Hypothalamus (tissue), 51 donors: ENCODE results near the gene TMEM119.
"Not testable (repeated sequence)": the region's sequence is repeated elsewhere in the genome, so short reads cannot be mapped to it uniquely, and the experiment has no call there.

Source experiments
- DNase-seq, 51 donors: peaks; one replicate each; lab custom pipeline; 2025; lab: John Stamatoyannopoulos, UW

TMEM119 gene

GRCh38 chr12:108635201-108635996 lies 37.5 kb upstream of the TMEM119 start:
- DNase-seq, result no peak

- peak in 2 of 51 donors; percentile 15 to 30 for DNase-seq
These were observed 36.5 kb upstream of the TMEM119 start for GRCh38 chr12:108634341-108634751.

DNA sequence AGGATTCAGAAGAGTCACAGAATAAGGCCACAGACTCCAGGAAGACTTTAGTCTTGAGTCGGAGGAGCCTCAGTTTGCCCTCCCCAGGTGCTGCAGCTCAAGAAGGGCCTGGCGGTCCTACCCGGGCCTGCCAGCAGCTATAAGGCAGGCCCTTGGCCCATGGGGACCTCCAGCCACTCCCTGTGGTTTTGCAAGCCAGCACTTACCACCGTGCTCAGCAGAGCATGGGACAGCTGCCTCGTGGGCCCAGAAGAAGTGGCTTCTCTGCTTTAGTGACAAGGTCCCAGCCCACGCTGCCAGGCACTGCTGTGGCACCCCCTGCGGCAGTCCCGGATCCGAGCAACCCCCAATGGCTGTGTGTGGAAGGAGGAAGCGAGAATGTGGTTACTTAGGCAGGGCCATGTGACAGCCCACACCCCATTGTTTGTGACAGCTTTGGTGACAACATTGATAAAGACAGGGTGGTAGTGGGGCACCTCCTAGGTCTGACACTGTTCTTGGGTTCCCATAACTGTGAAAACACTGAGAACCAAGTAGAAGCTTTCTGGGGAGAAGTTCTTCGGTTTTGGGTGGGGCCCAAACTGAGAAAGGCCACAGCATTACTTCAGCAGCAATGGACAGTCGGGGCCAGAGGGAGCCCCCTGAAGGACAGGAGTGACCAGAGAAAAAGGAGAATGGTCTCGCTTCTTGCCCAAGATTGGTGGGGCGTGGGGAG lies 35.8 kb upstream of the TMEM119 start, which contains the start of gene SELPLG:
Gene SELPLG, minus strand, starts transcription at position 361 of the 715 bp plus-strand sequence. CDS start 9,587 bp downstream, outside the sequence.
- DNase-seq, result peak in 27 of 51 donors; percentile 15 to 70 (median 35)

- no peak for DNase-seq
These were observed 35.2 kb upstream of the TMEM119 start for GRCh38 chr12:108633081-108633533.

DNA sequence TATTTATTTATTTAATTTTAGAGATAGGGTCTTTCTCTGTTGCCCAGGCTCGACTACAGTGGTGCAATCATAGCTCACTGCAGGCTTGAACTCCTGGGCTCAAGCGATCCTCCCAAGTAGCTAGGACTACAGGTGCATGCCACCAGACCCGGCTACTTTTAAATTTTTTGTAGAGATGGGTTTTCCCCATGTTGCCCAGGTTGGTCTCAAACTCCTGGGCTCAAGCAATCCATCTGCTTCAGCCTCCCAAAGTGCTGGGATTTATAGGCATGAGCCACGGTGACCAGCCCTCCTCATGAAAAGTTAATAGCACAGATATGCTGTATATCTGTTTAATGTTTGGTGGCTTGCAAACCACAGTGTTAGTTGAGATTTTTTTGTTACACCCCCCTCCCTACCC lies 33.4 kb upstream of the TMEM119 start:
- not testable (repeated sequence) for DNase-seq

DNA sequence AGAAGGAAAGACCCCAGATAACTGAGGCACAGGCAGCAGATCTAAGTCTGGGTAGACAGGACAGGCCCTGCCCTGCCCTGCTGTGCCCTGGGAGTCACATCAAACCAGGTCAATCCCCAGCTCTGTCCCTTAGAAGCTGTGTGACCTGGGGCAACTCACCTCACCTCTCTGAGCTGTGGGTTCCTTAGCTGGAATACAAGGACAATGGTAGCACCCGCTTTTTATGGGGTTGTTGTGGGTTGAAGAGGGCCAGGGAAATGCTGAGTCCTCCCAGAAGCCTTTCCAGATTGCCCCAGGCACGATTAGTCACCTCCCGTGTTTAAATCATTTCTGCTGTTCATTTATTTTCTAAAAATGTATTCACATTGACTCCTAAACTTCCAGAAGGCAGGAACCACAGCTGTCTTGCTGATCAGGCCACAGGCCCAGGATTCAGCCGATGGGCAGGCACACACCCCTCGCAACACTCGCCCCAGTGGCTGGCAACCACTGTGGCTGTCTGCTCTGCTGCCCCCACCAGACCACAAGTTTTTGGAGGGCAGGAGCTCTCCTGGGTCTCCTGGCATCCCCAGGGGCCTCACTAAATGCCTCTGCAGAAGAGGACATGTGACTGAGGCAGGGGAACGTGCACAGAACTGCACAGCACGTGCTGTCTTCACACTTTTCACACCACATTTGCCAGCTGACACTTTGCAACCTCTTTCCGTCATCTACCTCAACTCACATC lies 32.8 kb upstream of the TMEM119 start:
- no peak for DNase-seq

DNA sequence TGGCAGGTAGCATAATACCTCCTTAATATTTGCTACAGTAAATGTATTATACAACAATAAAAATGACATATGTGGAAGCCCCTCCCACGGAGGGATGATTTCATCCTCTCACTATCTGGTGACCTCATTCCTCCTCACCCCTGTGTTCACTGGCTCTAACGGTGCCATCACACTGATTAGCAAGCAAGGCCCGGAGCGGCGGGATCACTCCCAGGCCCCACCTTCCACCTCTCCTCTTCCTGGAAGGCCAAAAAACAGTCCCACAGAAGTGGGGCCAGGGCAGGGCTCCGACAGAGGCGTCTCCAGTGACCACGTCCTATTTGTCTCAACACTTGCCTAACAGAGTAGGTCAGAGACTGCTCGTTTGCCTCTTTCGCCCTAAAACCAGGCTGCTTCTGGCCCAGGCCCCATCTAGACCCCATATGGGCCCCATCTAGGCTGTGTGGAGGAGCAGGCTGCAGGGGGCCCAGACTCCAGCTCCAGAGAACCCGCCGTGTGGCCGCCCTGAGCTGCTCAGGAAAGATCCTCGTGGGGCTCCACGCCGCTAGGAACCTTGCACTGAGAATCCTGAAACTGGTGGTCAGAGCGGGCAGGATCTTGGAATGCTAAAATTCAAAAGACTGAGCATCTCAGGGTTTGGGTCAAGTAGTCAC lies 32.1 kb upstream of the TMEM119 start:
- no peak for DNase-seq

- no peak for DNase-seq
These were observed 31.3 kb upstream of the TMEM119 start for GRCh38 chr12:108629151-108629550.

GRCh38 chr12:108627134-108627920 lies 29.4 kb upstream of the TMEM119 start:
- no peak for DNase-seq

DNA sequence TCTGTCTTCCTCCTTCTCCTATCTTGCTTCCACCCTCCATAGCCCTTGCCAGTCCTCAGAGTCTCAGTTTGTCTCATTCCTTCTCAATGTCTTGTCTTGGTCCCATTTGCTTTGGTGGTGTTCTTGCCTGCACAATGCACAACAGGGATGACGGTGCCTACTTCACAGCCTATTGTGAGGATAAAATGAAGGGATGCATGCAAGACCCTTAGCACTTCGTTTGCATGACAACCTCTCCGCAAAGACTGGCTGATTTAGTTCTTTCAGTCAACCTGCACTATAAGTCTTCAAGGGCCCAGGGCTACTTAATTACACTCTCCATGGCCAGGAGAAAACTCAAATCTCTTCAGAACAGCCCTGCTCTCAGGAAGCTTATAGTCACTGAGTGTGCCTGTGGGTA lies 27.3 kb upstream of the TMEM119 start:
- no peak for DNase-seq

GRCh38 chr12:108623577-108623976 lies 25.7 kb upstream of the TMEM119 start:
- no peak for DNase-seq

- no peak for DNase-seq
These were observed 25.1 kb upstream of the TMEM119 start for GRCh38 chr12:108622921-108623514.

DNA sequence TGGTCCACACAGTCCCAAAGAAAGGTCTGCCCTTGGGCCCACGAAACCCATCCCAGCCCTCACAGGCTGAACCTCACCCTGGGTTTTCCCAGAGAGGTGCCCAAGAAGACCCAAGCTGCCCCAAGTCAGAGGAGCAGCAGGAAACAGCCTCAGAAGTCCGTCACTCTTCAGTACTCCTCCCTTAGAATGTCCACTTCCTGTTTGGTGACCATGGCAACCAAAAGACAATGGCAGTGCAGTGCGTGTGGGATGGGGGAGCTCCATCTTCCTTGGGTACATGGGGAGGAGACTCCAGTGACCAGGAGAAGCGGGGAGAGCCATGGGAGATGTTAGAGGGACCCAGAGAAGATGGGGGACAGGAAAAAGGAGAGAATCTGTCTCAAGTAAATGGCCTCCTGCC lies 24.5 kb upstream of the TMEM119 start:
- DNase-seq, result no peak

- DNase-seq, result no peak
These were observed 23.3 kb upstream of the TMEM119 start for GRCh38 chr12:108621161-108621560.

DNA sequence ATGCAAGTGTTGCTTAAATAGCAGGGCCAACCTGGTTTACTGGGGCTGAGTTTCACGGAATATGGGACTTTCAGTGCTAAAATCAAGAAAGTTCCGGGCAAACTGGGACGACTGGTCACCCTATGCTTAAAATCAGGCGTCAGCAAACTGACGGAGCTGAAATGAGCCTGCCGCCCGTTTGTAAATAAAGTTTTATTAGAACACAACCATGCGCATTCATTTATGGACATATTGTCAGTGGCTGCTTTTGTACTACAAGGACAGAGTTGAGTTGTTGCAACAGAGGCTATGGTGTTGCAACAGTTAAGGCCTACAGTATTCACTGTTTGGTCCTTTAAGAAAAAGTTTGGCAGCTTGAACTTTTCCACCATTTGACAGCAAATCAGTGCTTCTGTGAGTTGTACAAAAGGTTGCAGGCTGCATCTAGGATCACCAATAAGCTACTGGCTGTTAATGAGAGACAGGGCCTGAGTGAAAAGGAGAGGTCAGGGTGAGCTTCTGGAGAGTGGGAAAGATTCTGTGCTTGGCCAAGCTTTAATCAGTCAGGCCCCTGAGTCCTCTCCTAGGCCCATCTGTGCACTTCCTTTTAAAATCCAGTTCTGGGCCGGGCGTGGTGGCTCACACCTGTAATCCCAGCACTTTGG lies 22.5 kb upstream of the TMEM119 start:
- DNase-seq, result no peak

DNA sequence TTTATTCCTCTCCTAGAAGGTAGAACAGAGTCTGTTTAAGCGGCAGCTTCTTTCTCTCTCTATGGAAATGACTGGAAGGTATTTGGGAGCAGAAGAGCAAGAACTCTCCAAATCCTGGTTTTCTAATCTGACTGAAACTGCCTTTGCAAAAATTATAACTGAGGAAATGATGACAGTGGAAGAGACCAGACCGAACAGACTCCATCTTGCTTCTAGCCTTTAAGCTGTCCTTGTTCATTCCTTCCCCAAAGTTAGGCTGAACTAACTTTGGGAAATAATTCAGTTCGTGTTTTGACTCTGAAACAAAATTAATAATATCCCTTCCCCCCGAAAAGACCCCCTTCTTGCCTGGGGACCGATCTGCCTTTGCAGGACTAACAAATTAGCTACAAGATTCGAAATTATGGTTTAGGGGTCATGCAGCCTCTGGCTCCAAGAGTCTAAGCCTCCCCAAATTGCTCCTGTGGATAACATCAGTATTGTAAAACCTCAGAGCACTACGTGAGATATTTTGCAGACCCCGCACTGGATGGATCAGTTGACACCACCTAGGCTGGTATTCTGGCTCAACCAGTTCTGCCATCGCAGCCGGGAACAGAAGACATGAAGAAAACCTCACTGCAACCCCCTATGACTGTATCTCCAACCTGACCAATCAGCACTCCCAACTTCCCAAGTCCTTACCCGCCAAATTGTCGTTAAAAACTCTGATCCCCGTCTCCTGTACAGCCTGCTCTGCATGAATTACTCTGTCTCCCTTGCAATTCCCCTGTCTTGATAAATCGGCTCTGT lies 21.7 kb upstream of the TMEM119 start:
- DNase-seq, result no peak

DNA sequence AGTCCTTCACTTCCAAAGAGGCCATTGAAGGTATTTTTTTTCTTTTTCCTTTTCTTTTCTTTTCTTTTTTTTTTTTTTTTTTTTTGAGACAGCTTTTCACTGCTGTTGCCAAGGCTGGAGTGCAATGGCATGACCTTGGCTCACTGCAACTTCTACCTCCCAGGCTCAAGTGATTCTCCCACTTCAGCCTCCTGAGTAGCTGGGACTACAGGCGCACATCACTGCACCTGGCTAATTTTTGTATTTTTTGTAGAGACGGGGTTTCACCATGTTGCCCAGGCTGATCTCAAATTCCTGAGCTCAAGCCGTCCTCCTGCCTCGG lies 21.0 kb upstream of the TMEM119 start:
- DNase-seq, result not testable (repeated sequence)
